Neural cell (in vitro differentiated cells): Measurements from ENCODE around the gene ZSCAN9. TPM values are rescaled to one million over a fixed set of nuclear protein-coding genes. Genes with fewer than 3 reads are reported as not detected.

Experiments used
- H2AFZ ChIP-seq: fragments of 200-600, 300-800 bp; sonication (generic), shearing (Covaris generic); 2 replicates; pipeline ENCODE4 v1.6.0; 2014; ENCODE audit warnings: low read depth, mild to moderate bottlenecking, antibody characterized with exemption, low read length, moderate library complexity
- H3F3A ChIP-seq: fragments of 200-600 bp; shearing (Covaris generic); 2 replicates; pipeline ENCODE4 v1.6.1; 2016; ENCODE audit warnings: mild to moderate bottlenecking, moderate library complexity, mixed read lengths, antibody characterized with exemption, low read length; ENCODE audit not compliant: insufficient read depth, poor library complexity, severe bottlenecking
- H3K27ac ChIP-seq: fragments of 200-600, 300-800 bp; sonication (generic), shearing (Covaris generic); 2 replicates; pipeline ENCODE4 v1.5.1; 2014; ENCODE audit warnings: mild to moderate bottlenecking, low read length, moderate library complexity
- H3K27me3 ChIP-seq: fragments of 300-800, 200-600 bp; sonication (generic), shearing (Covaris generic); 2 replicates; pipeline ENCODE4 v1.6.0; 2014; ENCODE audit warnings: mild to moderate bottlenecking, low read depth, low read length, moderate library complexity; ENCODE audit not compliant: insufficient read depth
- H3K36me3 ChIP-seq: fragments of 300-800, 200-600 bp; sonication (generic), shearing (Covaris generic); 2 replicates; pipeline ENCODE4 v1.5.1; 2014; ENCODE audit warnings: mild to moderate bottlenecking, antibody characterized with exemption, low read length, moderate library complexity; ENCODE audit not compliant: insufficient read depth
- H3K4me2 ChIP-seq: fragments of 300-800, 200-600 bp; sonication (generic), shearing (Covaris generic); 2 replicates; pipeline ENCODE4 v1.6.0; 2014; ENCODE audit warnings: mild to moderate bottlenecking, low read length
- H3K4me3 ChIP-seq: fragments of 300-800, 200-600 bp; sonication (generic), shearing (Covaris generic); 2 replicates; pipeline ENCODE4 v1.5.1; 2014; ENCODE audit warnings: mild to moderate bottlenecking, low read length, moderate library complexity
- H3K79me2 ChIP-seq: fragments of 200-600 bp; shearing (Covaris generic); replicated peaks from 2 replicates; pipeline ENCODE4 v1.6.0; 2014; ENCODE audit warnings: mild to moderate bottlenecking, low read length, moderate library complexity; ENCODE audit not compliant: insufficient read depth
- H3K9ac ChIP-seq: fragments of 300-800, 200-600 bp; sonication (generic), shearing (Covaris generic); 2 replicates; pipeline ENCODE4 v1.6.1; 2016; ENCODE audit warnings: mild to moderate bottlenecking, low read length, mixed read lengths
- H3K9me2 ChIP-seq: fragments of 200-600 bp; shearing (Covaris generic); 2 replicates; pipeline ENCODE4 v1.6.1; 2016; ENCODE audit warnings: mild to moderate bottlenecking, low read length, mixed read lengths; ENCODE audit not compliant: insufficient read depth
- H3K9me3 ChIP-seq: fragments of 200-600, 300-800 bp; sonication (generic), shearing (Covaris generic); 2 replicates; pipeline ENCODE4 v1.6.1; 2016; ENCODE audit warnings: mild to moderate bottlenecking, mixed run types, low read length, moderate library complexity, mixed read lengths
- H4K20me1 ChIP-seq: fragments of 200-600 bp; shearing (Covaris generic); 2 replicates; pipeline ENCODE4 v1.6.1; 2016; ENCODE audit warnings: mild to moderate bottlenecking, mixed run types; ENCODE audit not compliant: insufficient read depth
- EP300 ChIP-seq: fragments of 450-650 bp; conservative IDR thresholded peaks from 2 replicates; pipeline ENCODE4 v1.6.1; 2014; ENCODE audit warnings: antibody characterized with exemption, mild to moderate bottlenecking, moderate library complexity; ENCODE audit not compliant: poor library complexity, severe bottlenecking
- EZH2 ChIP-seq: fragments of 200-600, 300-800 bp; shearing (Covaris generic), sonication (generic); IDR thresholded peaks from 2 replicates; pipeline ENCODE4 v1.6.1; 2014; ENCODE audit warnings: antibody characterized with exemption, low read length, borderline replicate concordance, mild to moderate bottlenecking; ENCODE audit not compliant: insufficient read depth, poor library complexity, severe bottlenecking
- MXI1 ChIP-seq: fragments of 450-650 bp; conservative IDR thresholded peaks from 2 replicates; pipeline ENCODE4 v1.6.1; 2014; ENCODE audit warnings: antibody characterized with exemption, mild to moderate bottlenecking; ENCODE audit not compliant: poor library complexity, severe bottlenecking
- POLR2AphosphoS5 ChIP-seq: IDR thresholded peaks from 2 replicates; pipeline ENCODE4 v1.6.1; 2012
- RAD21 ChIP-seq: fragments of 450-650 bp; conservative IDR thresholded peaks from 2 replicates; pipeline ENCODE4 v1.6.1; 2014; ENCODE audit warnings: antibody characterized with exemption, mild to moderate bottlenecking, moderate library complexity
- SMC3 ChIP-seq: fragments of 450-650 bp; conservative IDR thresholded peaks from 2 replicates; pipeline ENCODE4 v1.6.1; 2014; ENCODE audit warnings: antibody characterized with exemption, mild to moderate bottlenecking, moderate library complexity; ENCODE audit not compliant: poor library complexity
- TAF1 ChIP-seq: IDR thresholded peaks from 2 replicates; pipeline ENCODE4 v1.6.1; 2012; ENCODE audit warnings: low read depth
- polyA plus RNA-seq: library from polyadenylated mRNA; depleted of rRNA; stranded (reverse); fragments of >200 nt; gene quantifications from 2 replicates; pipeline ENCODE4 v1.2.3, GENCODE V29; 2014
- TF ChIP-seq, protein P1 (sequence below): IDR thresholded peaks from 2 replicates; pipeline ENCODE4 v1.6.1; 2012; ENCODE audit warnings: borderline replicate concordance
- TF ChIP-seq, protein P2 (sequence below): fragments of 450-650 bp; IDR thresholded peaks from 2 replicates; pipeline ENCODE4 v1.5.1; 2014; ENCODE audit warnings: antibody characterized with exemption, mild to moderate bottlenecking, moderate library complexity; ENCODE audit not compliant: poor library complexity, severe bottlenecking

Gene ZSCAN9
- polyA plus RNA-seq, 1 donor from 2014 or later = 102 TPM

DNA sequence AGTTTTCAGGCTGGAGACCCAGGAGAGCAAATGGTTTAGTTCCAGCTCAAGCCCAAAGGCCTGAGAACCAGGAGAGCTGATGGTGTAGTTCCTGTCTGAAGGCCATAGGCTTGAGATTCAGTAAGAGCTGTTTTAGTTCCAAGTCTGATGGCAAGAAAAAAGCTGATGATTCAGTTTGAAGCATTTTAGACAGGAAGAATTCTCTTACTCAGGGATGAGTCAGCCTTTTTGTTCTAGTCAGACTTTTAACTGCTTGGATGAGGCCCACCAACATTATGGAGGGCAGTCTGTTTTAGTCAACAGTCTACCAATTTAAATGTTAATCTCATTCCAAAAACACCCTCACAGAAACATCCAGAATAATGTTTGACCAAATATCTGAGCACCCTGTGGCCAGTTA is 44.4 kb downstream of the ZSCAN9 start:
- H3K4me3 ChIP-seq = peak overlapping the region; percentile 31
- H3F3A ChIP-seq = no peaks in the 10 kb centered on the region
- no peaks in the 10 kb centered on the region for H3K9me2 ChIP-seq
- H3K9ac ChIP-seq = no peak overlapping the region
- TF ChIP-seq, protein P1, sequence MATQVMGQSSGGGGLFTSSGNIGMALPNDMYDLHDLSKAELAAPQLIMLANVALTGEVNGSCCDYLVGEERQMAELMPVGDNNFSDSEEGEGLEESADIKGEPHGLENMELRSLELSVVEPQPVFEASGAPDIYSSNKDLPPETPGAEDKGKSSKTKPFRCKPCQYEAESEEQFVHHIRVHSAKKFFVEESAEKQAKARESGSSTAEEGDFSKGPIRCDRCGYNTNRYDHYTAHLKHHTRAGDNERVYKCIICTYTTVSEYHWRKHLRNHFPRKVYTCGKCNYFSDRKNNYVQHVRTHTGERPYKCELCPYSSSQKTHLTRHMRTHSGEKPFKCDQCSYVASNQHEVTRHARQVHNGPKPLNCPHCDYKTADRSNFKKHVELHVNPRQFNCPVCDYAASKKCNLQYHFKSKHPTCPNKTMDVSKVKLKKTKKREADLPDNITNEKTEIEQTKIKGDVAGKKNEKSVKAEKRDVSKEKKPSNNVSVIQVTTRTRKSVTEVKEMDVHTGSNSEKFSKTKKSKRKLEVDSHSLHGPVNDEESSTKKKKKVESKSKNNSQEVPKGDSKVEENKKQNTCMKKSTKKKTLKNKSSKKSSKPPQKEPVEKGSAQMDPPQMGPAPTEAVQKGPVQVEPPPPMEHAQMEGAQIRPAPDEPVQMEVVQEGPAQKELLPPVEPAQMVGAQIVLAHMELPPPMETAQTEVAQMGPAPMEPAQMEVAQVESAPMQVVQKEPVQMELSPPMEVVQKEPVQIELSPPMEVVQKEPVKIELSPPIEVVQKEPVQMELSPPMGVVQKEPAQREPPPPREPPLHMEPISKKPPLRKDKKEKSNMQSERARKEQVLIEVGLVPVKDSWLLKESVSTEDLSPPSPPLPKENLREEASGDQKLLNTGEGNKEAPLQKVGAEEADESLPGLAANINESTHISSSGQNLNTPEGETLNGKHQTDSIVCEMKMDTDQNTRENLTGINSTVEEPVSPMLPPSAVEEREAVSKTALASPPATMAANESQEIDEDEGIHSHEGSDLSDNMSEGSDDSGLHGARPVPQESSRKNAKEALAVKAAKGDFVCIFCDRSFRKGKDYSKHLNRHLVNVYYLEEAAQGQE = no peak
- no peak for TF ChIP-seq TAF1
- no peak for TF ChIP-seq POLR2AphosphoS5
- TF ChIP-seq, protein P2, sequence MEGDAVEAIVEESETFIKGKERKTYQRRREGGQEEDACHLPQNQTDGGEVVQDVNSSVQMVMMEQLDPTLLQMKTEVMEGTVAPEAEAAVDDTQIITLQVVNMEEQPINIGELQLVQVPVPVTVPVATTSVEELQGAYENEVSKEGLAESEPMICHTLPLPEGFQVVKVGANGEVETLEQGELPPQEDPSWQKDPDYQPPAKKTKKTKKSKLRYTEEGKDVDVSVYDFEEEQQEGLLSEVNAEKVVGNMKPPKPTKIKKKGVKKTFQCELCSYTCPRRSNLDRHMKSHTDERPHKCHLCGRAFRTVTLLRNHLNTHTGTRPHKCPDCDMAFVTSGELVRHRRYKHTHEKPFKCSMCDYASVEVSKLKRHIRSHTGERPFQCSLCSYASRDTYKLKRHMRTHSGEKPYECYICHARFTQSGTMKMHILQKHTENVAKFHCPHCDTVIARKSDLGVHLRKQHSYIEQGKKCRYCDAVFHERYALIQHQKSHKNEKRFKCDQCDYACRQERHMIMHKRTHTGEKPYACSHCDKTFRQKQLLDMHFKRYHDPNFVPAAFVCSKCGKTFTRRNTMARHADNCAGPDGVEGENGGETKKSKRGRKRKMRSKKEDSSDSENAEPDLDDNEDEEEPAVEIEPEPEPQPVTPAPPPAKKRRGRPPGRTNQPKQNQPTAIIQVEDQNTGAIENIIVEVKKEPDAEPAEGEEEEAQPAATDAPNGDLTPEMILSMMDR = no peak
- TF ChIP-seq MXI1 = no peak
- no peak for TF ChIP-seq EZH2
- TF ChIP-seq RAD21 = no peak
- TF ChIP-seq EP300 = no peak
- TF ChIP-seq SMC3 = no peak
- no peaks in the 10 kb centered on the region for H4K20me1 ChIP-seq
- H3K4me2 ChIP-seq = peak overlapping the region; percentile 78
- no peak overlapping the region for H3K27ac ChIP-seq
- peaks cover 10% of the 10 kb centered on the region for H3K36me3 ChIP-seq
- H3K27me3 ChIP-seq = no peaks in the 10 kb centered on the region
- no peak overlapping the region for H2AFZ ChIP-seq
- no peaks in the 10 kb centered on the region for H3K9me3 ChIP-seq
- peaks cover 40% of the 10 kb centered on the region for H3K79me2 ChIP-seq

DNA sequence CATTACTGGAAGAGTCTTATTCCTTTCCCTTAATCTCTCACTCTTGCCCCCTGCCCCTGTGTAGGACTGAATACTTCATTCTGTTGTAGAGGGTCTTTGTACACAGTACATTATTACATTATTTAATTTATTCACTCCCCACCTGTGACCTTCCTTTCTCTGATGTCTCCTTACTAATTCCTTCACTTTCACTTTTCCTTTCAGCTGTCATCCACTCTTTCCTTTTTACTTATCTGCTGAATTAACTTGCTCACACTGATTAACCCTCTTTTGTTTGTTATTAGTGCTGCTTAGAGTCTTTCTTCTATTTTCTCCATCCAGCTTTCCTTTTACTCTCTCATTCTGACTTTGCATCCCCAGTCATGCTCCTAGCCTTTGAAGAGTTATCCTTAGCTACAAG is 49.8 kb downstream of the ZSCAN9 start:
- Histone ChIP-seq H3K4me3 (no peak overlapping the region), H3K27ac (no peak overlapping the region), H3K79me2 (peaks cover 17% of the 10 kb centered on the region), H3K4me2 (no peak overlapping the region), H3K9me2 (no peaks in the 10 kb centered on the region), H3K36me3 (peaks cover 17% of the 10 kb centered on the region), H3F3A (peaks cover 4% of the 10 kb centered on the region), H3K9me3 (no peaks in the 10 kb centered on the region), H3K27me3 (no peaks in the 10 kb centered on the region), H4K20me1 (no peaks in the 10 kb centered on the region), H2AFZ (no peak overlapping the region), H3K9ac (no peak overlapping the region)
- TF ChIP-seq MXI1 (no peak), POLR2AphosphoS5 (no peak), TAF1 (no peak), EZH2 (no peak), SMC3 (no peak), EP300 (no peak), RAD21 (no peak)
- TF ChIP-seq, protein P1 = no peak
- TF ChIP-seq, protein P2 = no peak
